Measurements from ENCODE around the gene TSHZ2.

- no peak for TF ChIP-seq CTCF (IDR thresholded peaks at IDR 0.05; ENCODE audit: low read depth, low read length)
- TF ChIP-seq EZH2phosphoT487 (IDR thresholded peaks at IDR 0.05; ENCODE audit: low read depth), result no peak
Measured at GRCh38 chr20:52996130-52996529, 24.0 kb downstream of the TSHZ2 start.
